Thymus (tissue), 11 donors: ENCODE measurements around the gene LBH. TPM values are rescaled to one million over a fixed set of nuclear protein-coding genes. Genes with fewer than 3 reads are reported as not detected.
"Not testable (repeated sequence)": the region's sequence is repeated elsewhere in the genome, so short reads cannot be mapped to it uniquely, and the experiment has no call there.

Source experiments
- DNase-seq, 9 donors: peaks; one replicate each; pipeline ENCODE4 v3.0.0-alpha.2; 2013; ENCODE audit warnings: low spot score in 9 of 9, low read depth in 6 of 9, missing footprints in 1 of 9
- H3K27ac ChIP-seq, 2 donors: one replicate each; pipeline ENCODE4 v1.5.1; 2013; ENCODE audit warnings: control low read depth in 1 of 2, low read depth in 1 of 2, low read length in 1 of 2, mild to moderate bottlenecking in 1 of 2, moderate library complexity in 1 of 2
- H3K27me3 ChIP-seq, 2 donors: one replicate each; pipeline ENCODE4 v1.5.1; 2013; ENCODE audit warnings: low read length in 1 of 2; ENCODE audit not compliant: control insufficient read depth in 2 of 2, insufficient read depth in 1 of 2
- H3K36me3 ChIP-seq, 2 donors: one replicate each; pipeline ENCODE4 v1.5.1; 2013; ENCODE audit warnings: low read length in 1 of 2, mild to moderate bottlenecking in 1 of 2, moderate library complexity in 1 of 2; ENCODE audit not compliant: control insufficient read depth in 2 of 2, insufficient read depth in 2 of 2
- H3K4me1 ChIP-seq, 2 donors: one replicate each; pipeline ENCODE4 v1.5.1; 2013; ENCODE audit warnings: low read length in 2 of 2; ENCODE audit not compliant: control insufficient read depth in 2 of 2, insufficient read depth in 2 of 2
- H3K4me3 ChIP-seq, 2 donors: one replicate each; pipeline ENCODE4 v1.5.1; 2013; ENCODE audit warnings: low read length in 2 of 2, control low read depth in 1 of 2, mild to moderate bottlenecking in 1 of 2
- H3K9me3 ChIP-seq, 2 donors: one replicate each; pipeline ENCODE4 v1.5.1; 2013; ENCODE audit warnings: low read length in 1 of 2, mild to moderate bottlenecking in 1 of 2; ENCODE audit not compliant: control insufficient read depth in 2 of 2, insufficient read depth in 1 of 2
- WGBS: extraction: QIAGEN DNeasy Blood & Tissue Kit; methylation state at CpG from one replicate; pipeline ENCODE4 v1.1.7; 2013; 5-methylcytosine and 5-hydroxymethylcytosine counted together
- polyA plus RNA-seq: library from polyadenylated mRNA; stranded (reverse); fragments of 200-250 nt; gene quantifications from one replicate; pipeline ENCODE4 v1.2.3, GENCODE V29; 2013
- total RNA-seq: library from RNA; stranded (reverse); fragments of 120-200 nt; gene quantifications from one replicate; pipeline ENCODE4 v1.2.4, GENCODE V29; 2013
- donor health status: healthy.

Gene LBH
- total and polyA plus RNA-seq, 2 donors, result 88.9 to 149 TPM

GRCh38 chr2:30265052-30266015 lies 34.0 kb downstream of the LBH start:
- Histone ChIP-seq H3K4me3 (peak overlapping the region in 1 of 2 donors; percentile 22), H3K36me3 (peaks cover 4 to 14% of the 10 kb centered on the region in 2 donors), H3K4me1 (peaks cover 24 to 49% of the 10 kb centered on the region in 2 donors), H3K27ac (peak overlapping the region; percentile 87 to 94), H3K27me3 (no peaks in the 10 kb centered on the region), H3K9me3 (peaks cover 0 to 7% of the 10 kb centered on the region in 2 donors)
- no peak for DNase-seq
- 92% methylated on average over 4 of the region's 4 CpGs for WGBS

GRCh38 chr2:30266051-30266621 lies 34.8 kb downstream of the LBH start:
- H3K27ac ChIP-seq, result peak overlapping the region; percentile 87 to 94
- H3K4me3 ChIP-seq, result peak overlapping the region in 1 of 2 donors; percentile 22
- H3K4me1 ChIP-seq, result peaks cover 21 to 47% of the 10 kb centered on the region in 2 donors
- no peaks in the 10 kb centered on the region for H3K27me3 ChIP-seq
- peaks cover 0 to 7% of the 10 kb centered on the region in 2 donors for H3K9me3 ChIP-seq
- H3K36me3 ChIP-seq, result peaks cover 0 to 6% of the 10 kb centered on the region in 2 donors
- DNase-seq, result peak in 8 of 9 donors; percentile 55 to 88 (median 66)
- 34% methylated on average over 7 of the region's 7 CpGs for WGBS

DNA sequence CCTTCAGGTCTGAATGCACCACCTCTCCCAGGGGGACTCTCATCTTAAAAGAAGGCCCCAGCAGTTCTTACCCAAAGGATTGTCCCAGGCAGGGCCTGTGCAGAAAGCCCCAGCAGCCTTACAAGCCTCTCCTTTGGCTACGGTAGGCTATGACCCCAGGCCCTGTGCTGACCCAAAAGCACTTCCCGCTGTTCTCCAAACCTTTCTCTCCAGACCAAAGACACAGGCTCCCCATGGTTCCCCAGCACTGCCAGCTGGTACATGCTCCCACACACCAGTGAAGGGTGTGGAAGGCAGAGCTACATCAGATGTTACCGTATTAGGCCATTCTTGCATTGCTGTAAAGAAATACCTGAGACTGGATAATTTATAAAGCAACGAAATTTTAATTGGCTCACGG lies 35.4 kb downstream of the LBH start:
- H3K36me3 ChIP-seq, result peaks cover 0 to 5% of the 10 kb centered on the region in 2 donors
- H3K27me3 ChIP-seq, result no peaks in the 10 kb centered on the region
- H3K27ac ChIP-seq, result peak overlapping the region; percentile 87 to 94
- peaks cover 21 to 52% of the 10 kb centered on the region in 2 donors for H3K4me1 ChIP-seq
- no peak overlapping the region for H3K4me3 ChIP-seq
- no peak for DNase-seq
- WGBS, result 94% methylated on average over 5 of the region's 5 CpGs
- peaks cover 0 to 7% of the 10 kb centered on the region in 2 donors for H3K9me3 ChIP-seq

- peaks cover 21 to 53% of the 10 kb centered on the region in 2 donors for H3K4me1 ChIP-seq
- H3K27me3 ChIP-seq, result no peaks in the 10 kb centered on the region
- 85% methylated on average over 13 of the region's 13 CpGs for WGBS
- no peaks in the 10 kb centered on the region for H3K36me3 ChIP-seq
- H3K4me3 ChIP-seq, result no peak overlapping the region
- peaks cover 0 to 4% of the 10 kb centered on the region in 2 donors for H3K9me3 ChIP-seq
- DNase-seq, result peak in 1 of 9 donors; percentile 37
- peak overlapping the region; percentile 87 to 94 for H3K27ac ChIP-seq
These were observed 36.0 kb downstream of the LBH start for GRCh38 chr2:30267161-30267975.

GRCh38 chr2:30268296-30268871 lies 37.0 kb downstream of the LBH start:
- no peaks in the 10 kb centered on the region for H3K36me3 ChIP-seq
- peaks cover 21 to 54% of the 10 kb centered on the region in 2 donors for H3K4me1 ChIP-seq
- 95% methylated on average over 5 of the region's 5 CpGs for WGBS
- H3K4me3 ChIP-seq, result no peak overlapping the region
- H3K27ac ChIP-seq, result peak overlapping the region in 1 of 2 donors; percentile 42
- no peak for DNase-seq
- no peaks in the 10 kb centered on the region for H3K9me3 ChIP-seq
- H3K27me3 ChIP-seq, result no peaks in the 10 kb centered on the region

DNA sequence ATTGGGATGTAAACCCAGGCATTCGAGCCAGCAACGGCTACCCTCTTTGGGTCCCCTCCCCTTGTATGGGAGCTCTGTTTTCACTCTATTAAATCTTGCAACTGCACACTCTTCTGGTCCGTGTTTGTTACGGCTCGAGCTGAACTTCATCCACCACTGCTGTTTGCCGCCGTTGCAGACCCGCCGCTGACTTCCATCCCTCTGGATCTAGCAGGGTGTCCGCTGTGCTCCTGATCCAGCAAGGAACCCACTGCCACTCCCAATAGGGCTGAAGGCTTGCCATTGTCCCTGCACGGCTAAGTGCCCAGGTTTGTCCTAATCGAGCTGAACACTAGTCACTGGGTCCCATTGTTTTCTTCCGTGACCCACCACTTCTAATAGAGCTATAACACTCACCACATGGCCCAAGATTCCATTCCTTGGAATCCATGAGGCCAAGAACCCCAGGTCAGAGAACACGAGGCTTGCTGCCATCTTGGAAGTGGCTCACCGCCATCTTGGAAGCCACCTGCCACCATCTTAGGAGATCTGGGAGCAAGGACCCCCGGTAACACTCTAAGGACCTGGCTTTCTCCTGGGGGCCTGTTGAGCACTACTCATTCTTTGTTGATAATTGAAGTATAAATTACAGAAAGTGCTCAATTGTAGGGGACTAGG lies 37.9 kb downstream of the LBH start:
- DNase-seq, H3K27me3 ChIP-seq, H3K27ac ChIP-seq, H3K4me3 ChIP-seq, H3K9me3 ChIP-seq, H3K36me3 ChIP-seq: not testable (repeated sequence)
- H3K4me1 ChIP-seq, result peaks cover 21 to 51% of the 10 kb centered on the region in 2 donors
- WGBS, result 98% methylated on average over 16 of the region's 16 CpGs

DNA sequence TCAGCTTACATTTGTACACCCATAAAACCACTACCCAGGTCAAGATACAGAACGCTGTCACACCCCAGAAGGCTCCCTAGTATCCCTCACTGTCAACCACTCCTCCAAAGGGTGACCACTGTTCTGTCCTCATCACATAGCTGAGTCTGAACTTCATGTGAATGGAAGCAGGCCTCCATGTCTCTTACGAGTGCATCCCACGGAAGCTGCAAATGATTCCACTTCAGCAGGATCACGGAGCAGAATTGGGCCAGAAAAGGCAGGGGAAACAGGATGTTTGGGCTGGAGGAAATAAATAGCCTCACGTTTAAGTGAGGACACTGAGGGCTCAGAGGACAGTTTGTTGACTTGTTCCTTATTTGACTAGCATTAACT lies 38.4 kb downstream of the LBH start:
- DNase-seq, result no peak
- Histone ChIP-seq H3K9me3 (no peaks in the 10 kb centered on the region), H3K36me3 (no peaks in the 10 kb centered on the region), H3K4me1 (peaks cover 23 to 50% of the 10 kb centered on the region in 2 donors), H3K4me3 (no peak overlapping the region), H3K27ac (no peak overlapping the region), H3K27me3 (no peaks in the 10 kb centered on the region)
- 96% methylated on average over 5 of the region's 5 CpGs for WGBS

DNA sequence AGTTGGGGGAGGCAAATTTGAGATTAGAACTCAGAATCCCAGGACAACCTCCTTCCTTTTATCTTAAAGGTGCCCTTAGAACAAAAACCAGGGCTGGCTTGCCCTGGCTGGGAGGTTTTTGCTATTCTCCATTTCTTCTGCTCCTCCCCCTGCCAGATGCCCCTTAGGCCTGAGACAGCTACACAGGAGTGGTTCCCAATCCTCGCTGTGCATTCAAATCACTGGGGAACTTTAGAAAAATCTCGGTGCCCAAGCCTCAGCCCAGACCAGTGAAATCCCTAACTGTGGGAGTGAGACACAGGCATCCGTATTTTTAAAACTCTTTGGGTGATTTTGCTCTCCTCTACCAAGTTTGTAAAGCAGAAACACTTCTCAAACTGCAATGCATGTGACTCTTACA lies 38.8 kb downstream of the LBH start:
- WGBS, result 86% methylated on average over 3 of the region's 3 CpGs
- H3K27ac ChIP-seq, result no peak overlapping the region

More for the DNA sequence above, 38.8 kb downstream of the LBH start:
- Histone ChIP-seq H3K4me3 (no peak overlapping the region), H3K9me3 (no peaks in the 10 kb centered on the region), H3K27me3 (no peaks in the 10 kb centered on the region), H3K36me3 (no peaks in the 10 kb centered on the region), H3K4me1 (peaks cover 23 to 50% of the 10 kb centered on the region in 2 donors)
- no peak for DNase-seq
